Panc1 (cell line): ENCODE data around the gene HDLBP. TPM values are rescaled to one million over a fixed set of nuclear protein-coding genes. Genes with fewer than 3 reads are reported as not detected.

ENCODE experiments used
- ATAC-seq: fragments of 200-7000 bp; cut with Tn5 transposase; 2 replicates; pipeline ENCODE4 v1.9.1; 2020; ENCODE audit warnings: mild to moderate bottlenecking, moderate library complexity
- BruUV-seq: library from RNA; stranded (reverse); fragments of 400-500 nt; replicated peaks from 2 replicates; lab custom pipeline; 2021; lab: Mats Ljungman, UMichigan
- CTCF ChIA-PET: fragments of 300-600 bp; sonication (Branson Sonifier 250); formaldehyde crosslinking; loops from one replicate; lab custom pipeline; 2022; ENCODE audit warnings: antibody characterized with exemption; lab: Charles Lee
- POLR2A ChIA-PET: fragments of 300-600 bp; sonication (Branson Sonifier 250); formaldehyde crosslinking; loops from one replicate; lab custom pipeline; 2022; ENCODE audit warnings: antibody characterized with exemption; lab: Charles Lee
- DNase-seq: peaks from one replicate; pipeline ENCODE4 v3.0.0-alpha.2; 2010; ENCODE audit warnings: low read depth, low spot score
- H3K27ac ChIP-seq: 2 replicates; pipeline ENCODE4 v1.5.1; 2011; ENCODE audit warnings: mild to moderate bottlenecking, low read length, inconsistent platforms
- H3K27me3 ChIP-seq: fragments of 200-500 bp; sonication (Bioruptor generic); 2 replicates; pipeline ENCODE4 v1.6.0; 2014; ENCODE audit warnings: low read length, inconsistent platforms; ENCODE audit not compliant: control insufficient read depth, insufficient read depth
- H3K36me3 ChIP-seq: fragments of 200-500 bp; sonication (Bioruptor generic); 2 replicates; pipeline ENCODE4 v1.5.1; 2014; ENCODE audit warnings: inconsistent platforms, mild to moderate bottlenecking, low read length, moderate library complexity; ENCODE audit not compliant: control insufficient read depth, insufficient read depth
- H3K4me1 ChIP-seq: 2 replicates; pipeline ENCODE4 v1.5.1; 2011; ENCODE audit warnings: inconsistent platforms, mild to moderate bottlenecking, low read length, moderate library complexity; ENCODE audit not compliant: control insufficient read depth, insufficient read depth
- H3K4me3 ChIP-seq, 2 experiments: 2 replicates each; pipeline ENCODE4 v1.5.1; 2011 to 2012; ENCODE audit warnings: low read depth in 2 of 2, low read length in 2 of 2, mild to moderate bottlenecking in 2 of 2, inconsistent platforms in 1 of 2, moderate library complexity in 1 of 2
- H3K9me3 ChIP-seq: fragments of 200-500 bp; sonication (Bioruptor generic); 2 replicates; pipeline ENCODE4 v1.5.1; 2014; ENCODE audit warnings: low read depth, mild to moderate bottlenecking, inconsistent platforms, low read length, moderate library complexity; ENCODE audit not compliant: control insufficient read depth, insufficient read depth
- POLR2AphosphoS5 ChIP-seq: IDR thresholded peaks from 2 replicates; pipeline ENCODE4 v1.6.1; 2012; ENCODE audit warnings: mild to moderate bottlenecking, low read depth, low read length, moderate library complexity
- REST ChIP-seq, 2 experiments: IDR thresholded peaks; 2 replicates each; pipeline ENCODE4 v1.6.1; 2011 to 2012; ENCODE audit warnings: low read depth in 2 of 2, control low read depth in 1 of 2, low read length in 1 of 2, mild to moderate bottlenecking in 1 of 2, moderate library complexity in 1 of 2; ENCODE audit not compliant: insufficient read depth in 1 of 2
- SIN3A ChIP-seq: IDR thresholded peaks from 2 replicates; pipeline ENCODE4 v1.6.1; 2012; ENCODE audit warnings: low read depth, mild to moderate bottlenecking, low read length, moderate library complexity, borderline replicate concordance; ENCODE audit not compliant: insufficient read depth
- TCF7L2 ChIP-seq: IDR thresholded peaks from 2 replicates; pipeline ENCODE4 v1.6.1; 2011; ENCODE audit warnings: mild to moderate bottlenecking, low read depth, low read length, inconsistent platforms
- in situ Hi-C: cut with HindIII; loops from 2 replicates; pipeline ENCODE4 v1.10.0; 2016; ENCODE audit warnings: low sequenced_read_pairs, low pct_unique_long_range_greater_than_20kb
- intact Hi-C: fragments of 100-400 bp; cut with micrococcal nuclease; formaldehyde crosslinking; loops from one replicate; pipeline ENCODE4 v1.10.0; 2022; ENCODE audit not compliant: unreplicated experiment
- total RNA-seq: library from RNA; stranded (reverse); gene quantifications from one replicate; pipeline ENCODE4 v1.2.1, GENCODE V29; 2021; ENCODE audit not compliant: unreplicated experiment
- TF ChIP-seq, protein P1 (sequence below): fragments of 450-650 bp; IDR thresholded peaks from 2 replicates; pipeline ENCODE4 v1.5.1; 2017; ENCODE audit warnings: mild to moderate bottlenecking

Gene HDLBP
- total RNA-seq, 1 experiment from 2014 or later = 656 TPM

DNA sequence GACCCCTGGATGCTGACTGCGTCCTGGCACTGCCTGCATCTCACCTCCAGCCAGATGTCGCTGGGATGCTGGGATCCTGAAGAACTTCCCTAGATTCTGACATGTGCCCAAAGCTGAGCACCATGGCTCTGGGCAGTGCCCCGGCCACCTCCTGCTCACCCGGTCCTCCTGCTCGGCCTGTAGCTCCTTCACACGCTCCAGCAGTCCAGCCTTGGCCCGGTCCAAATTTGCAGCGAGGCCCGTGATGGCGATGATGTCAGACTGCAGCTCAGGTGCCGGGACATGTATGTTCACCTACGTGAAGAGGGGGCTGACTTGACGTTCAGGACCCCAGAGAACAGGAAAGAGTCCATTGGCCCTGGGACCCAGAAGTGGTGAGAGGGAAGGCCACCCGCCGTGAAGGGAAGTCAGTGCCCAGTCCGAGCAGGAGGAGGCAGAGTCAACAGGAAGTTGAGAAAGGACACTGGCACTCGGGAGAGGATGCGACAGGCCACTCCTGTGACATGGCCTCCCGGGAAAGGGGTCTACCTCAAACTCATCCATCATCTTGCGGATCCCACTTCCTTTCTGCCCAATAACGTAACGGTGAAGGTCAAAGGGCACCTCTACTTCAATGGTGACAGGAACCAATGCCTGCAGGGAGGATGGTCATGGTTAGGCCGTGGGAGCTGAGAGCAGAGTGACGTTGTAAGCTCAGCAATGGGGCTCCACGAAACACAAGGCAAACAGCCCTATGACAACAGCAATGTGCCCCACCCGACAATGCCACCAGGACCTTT, 80.3 kb downstream of the HDLBP start:
- BruUV-seq = no TSS peak
- TF ChIP-seq TCF7L2 (no peak), SIN3A (no peak)
- H3K9me3 ChIP-seq = no peaks in the 10 kb centered on the region
- in situ Hi-C loops (no loop called here), intact Hi-C loops (no loop called here)
- H3K36me3 ChIP-seq = peaks cover 29% of the 10 kb centered on the region
- ChIA-PET POLR2A (no interaction called here), CTCF (no interaction called here)
- ATAC-seq (no peak), DNase-seq (no peak)
- H3K27ac ChIP-seq = no peak overlapping the region
- no peak overlapping the region for H3K4me3 ChIP-seq
- H3K27me3 ChIP-seq = no peaks in the 10 kb centered on the region
- H3K4me1 ChIP-seq = no peaks in the 10 kb centered on the region

DNA sequence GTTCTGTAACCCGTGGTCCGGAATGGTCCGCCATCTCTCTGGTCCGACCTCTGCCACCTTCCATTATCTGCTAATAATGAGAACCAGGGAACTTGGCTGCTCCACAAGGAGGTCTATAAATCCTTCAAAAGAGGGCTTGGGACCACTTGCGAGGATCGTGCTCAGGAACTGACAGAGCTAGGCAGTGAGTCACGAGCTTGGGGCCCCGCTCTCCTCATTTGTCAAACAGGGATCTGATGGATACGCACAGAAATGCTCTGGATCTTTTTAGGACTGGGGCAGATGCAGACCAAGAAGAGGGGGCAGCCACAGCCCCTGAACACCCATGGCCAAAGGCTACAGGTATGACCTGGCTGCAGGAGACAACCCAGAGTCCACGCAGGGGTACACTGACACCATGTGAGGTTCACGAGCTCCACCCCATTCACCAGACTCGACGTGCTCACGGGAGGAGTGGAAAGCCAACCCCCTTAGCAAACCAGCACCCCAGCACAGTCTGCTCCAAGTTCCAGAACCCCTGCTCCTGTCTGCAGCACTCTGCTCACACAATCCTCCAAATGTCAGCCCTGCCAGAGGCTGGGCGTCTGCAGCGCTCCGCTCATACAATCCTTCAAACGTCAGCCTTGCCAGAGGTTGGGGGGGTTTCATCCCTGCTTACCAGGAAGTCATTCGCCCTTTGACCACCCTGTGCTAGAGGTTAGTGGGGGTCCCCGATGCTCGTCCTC, 81.2 kb downstream of the HDLBP start:
- BruUV-seq = no TSS peak
- CTCF ChIA-PET = no interaction called here
- Histone ChIP-seq H3K27me3 (no peaks in the 10 kb centered on the region), H3K9me3 (no peaks in the 10 kb centered on the region), H3K4me3 (no peak overlapping the region), H3K27ac (no peak overlapping the region), H3K4me1 (no peaks in the 10 kb centered on the region), H3K36me3 (peaks cover 27% of the 10 kb centered on the region)
- ATAC-seq (no peak), DNase-seq (no peak)
- TF ChIP-seq POLR2AphosphoS5 (no peak), REST (IDR thresholded peaks at IDR 0.05; ENCODE audit: insufficient read depth in 1 of 2, low read depth in 2 of 2, low read length in 1 of 2) (no peak)
- TF ChIP-seq, protein P1, sequence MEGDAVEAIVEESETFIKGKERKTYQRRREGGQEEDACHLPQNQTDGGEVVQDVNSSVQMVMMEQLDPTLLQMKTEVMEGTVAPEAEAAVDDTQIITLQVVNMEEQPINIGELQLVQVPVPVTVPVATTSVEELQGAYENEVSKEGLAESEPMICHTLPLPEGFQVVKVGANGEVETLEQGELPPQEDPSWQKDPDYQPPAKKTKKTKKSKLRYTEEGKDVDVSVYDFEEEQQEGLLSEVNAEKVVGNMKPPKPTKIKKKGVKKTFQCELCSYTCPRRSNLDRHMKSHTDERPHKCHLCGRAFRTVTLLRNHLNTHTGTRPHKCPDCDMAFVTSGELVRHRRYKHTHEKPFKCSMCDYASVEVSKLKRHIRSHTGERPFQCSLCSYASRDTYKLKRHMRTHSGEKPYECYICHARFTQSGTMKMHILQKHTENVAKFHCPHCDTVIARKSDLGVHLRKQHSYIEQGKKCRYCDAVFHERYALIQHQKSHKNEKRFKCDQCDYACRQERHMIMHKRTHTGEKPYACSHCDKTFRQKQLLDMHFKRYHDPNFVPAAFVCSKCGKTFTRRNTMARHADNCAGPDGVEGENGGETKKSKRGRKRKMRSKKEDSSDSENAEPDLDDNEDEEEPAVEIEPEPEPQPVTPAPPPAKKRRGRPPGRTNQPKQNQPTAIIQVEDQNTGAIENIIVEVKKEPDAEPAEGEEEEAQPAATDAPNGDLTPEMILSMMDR = no peak
- POLR2A ChIA-PET = no interaction called here
- in situ Hi-C loops = no loop called here
- intact Hi-C loops = no loop called here
